H1 (cell line): ENCODE results near the gene SERINC5. TPM values are rescaled to one million over a fixed set of nuclear protein-coding genes. Genes with fewer than 3 reads are reported as not detected.

Source experiments
- USF2 ChIP-seq: IDR thresholded peaks from 2 replicates; pipeline ENCODE4 v1.6.1; 2011; ENCODE audit warnings: low read length, improper control_type of control experiment
- polyA plus RNA-seq, 7 experiments: library from polyadenylated mRNA; depleted of rRNA in 3 of 7; stranded (reverse) in 5 of 7; unstranded in 2 of 7; fragments of >200 nt in 5 of 7; fragments of 200-250 nt in 2 of 7; gene quantifications; 1 replicate in 5 of 7; 2 replicates in 1 of 7; 4 replicates in 1 of 7; pipeline versions ENCODE4 v1.2.1 to v1.2.3, GENCODE V29; 2011 to 2013; ENCODE audit warnings: missing spikeins in 2 of 7, mixed read lengths in 2 of 7
- total RNA-seq: library from RNA; stranded (reverse); fragmentation: NEBNext Ultra II Directional; extraction: Animal tissue kit (Norgen Biotek cat#: 25700); gene quantifications from 2 replicates; pipeline ENCODE4 v1.2.1, GENCODE V29; 2021

Gene SERINC5
- total and polyA plus RNA-seq, 2 of the 8 experiments (the other 6 are each of a cell fraction or from before 2014, with no cell fraction given) = 32.2 to 149 TPM

GRCh38 chr5:80216096-80216495, 39.8 kb downstream of the SERINC5 start (continued):
- TF ChIP-seq USF2 = no peak
